ENCODE data around the gene DEFB110.

Gene DEFB110

GRCh38 chr6:50021894-50022293, at the start of gene DEFB110:
TSS of gene DEFB110 (minus strand) at chr6:50021994. CDS start at chr6:50021935, 59 bp downstream.
- no peak within 1 kb of the TSS for H2AFZ ChIP-seq (ENCODE audit: low read length, unreplicated experiment)
- H3K79me2 ChIP-seq (ENCODE audit: control insufficient read depth, insufficient read depth, low read length, unreplicated experiment): no peaks in the 10 kb centered on the region
- H3K4me3 ChIP-seq (ENCODE audit: low read depth, low read length): no peak within 1 kb of the TSS
- H3K27me3 ChIP-seq (ENCODE audit: insufficient read depth, low read length): no peaks in the 10 kb centered on the region
- no peaks in the 10 kb centered on the region for H3K4me1 ChIP-seq (ENCODE audit: control insufficient read depth, insufficient read depth, low read length, unreplicated experiment)
- H3K27ac ChIP-seq (ENCODE audit: low read depth, low read length): no peak within 1 kb of the TSS
- H3K36me3 ChIP-seq (ENCODE audit: insufficient read depth, low read length): no peaks in the 10 kb centered on the region

- H3K27me3 ChIP-seq (ENCODE audit: insufficient read depth, low read length): peaks cover 5% of the 10 kb centered on the region
- H3K4me3 ChIP-seq (ENCODE audit: low read depth, low read length): no peak overlapping the region
- H3K4me1 ChIP-seq (ENCODE audit: control insufficient read depth, insufficient read depth, low read length, unreplicated experiment): no peaks in the 10 kb centered on the region
- no peaks in the 10 kb centered on the region for H3K36me3 ChIP-seq (ENCODE audit: insufficient read depth, low read length)
- no peak overlapping the region for H2AFZ ChIP-seq (ENCODE audit: low read length, unreplicated experiment)
- no peaks in the 10 kb centered on the region for H3K79me2 ChIP-seq (ENCODE audit: control insufficient read depth, insufficient read depth, low read length, unreplicated experiment)
- H3K27ac ChIP-seq (ENCODE audit: low read depth, low read length): no peak overlapping the region
Measured at GRCh38 chr6:50070101-50070500, 48.3 kb upstream of the DEFB110 start.

GRCh38 chr6:50062051-50062450, 40.3 kb upstream of the DEFB110 start:
- Histone ChIP-seq H3K79me2 (ENCODE audit: control insufficient read depth, insufficient read depth, low read length, unreplicated experiment) (no peaks in the 10 kb centered on the region), H3K4me3 (ENCODE audit: low read depth, low read length) (no peak overlapping the region), H3K4me1 (ENCODE audit: control insufficient read depth, insufficient read depth, low read length, unreplicated experiment) (no peaks in the 10 kb centered on the region)

GRCh38 chr6:50056242-50056641, 34.4 kb upstream of the DEFB110 start:
- H3K4me3 ChIP-seq (ENCODE audit: low read depth, low read length): no peak overlapping the region
- H3K27me3 ChIP-seq (ENCODE audit: insufficient read depth, low read length): peaks cover 2% of the 10 kb centered on the region; the same call in 1 of the 2 replicates
- H3K79me2 ChIP-seq (ENCODE audit: control insufficient read depth, insufficient read depth, low read length, unreplicated experiment): no peaks in the 10 kb centered on the region
- H3K27ac ChIP-seq (ENCODE audit: low read depth, low read length): no peak overlapping the region
- no peak overlapping the region for H2AFZ ChIP-seq (ENCODE audit: low read length, unreplicated experiment)
- no peaks in the 10 kb centered on the region for H3K4me1 ChIP-seq (ENCODE audit: control insufficient read depth, insufficient read depth, low read length, unreplicated experiment)
- H3K36me3 ChIP-seq (ENCODE audit: insufficient read depth, low read length): no peaks in the 10 kb centered on the region

More at GRCh38 chr6:50062051-50062450, 40.3 kb upstream of the DEFB110 start:
- Histone ChIP-seq H3K36me3 (ENCODE audit: insufficient read depth, low read length) (no peaks in the 10 kb centered on the region), H3K27me3 (ENCODE audit: insufficient read depth, low read length) (peaks cover 8% of the 10 kb centered on the region; the same call in 1 of the 2 replicates), H2AFZ (ENCODE audit: low read length, unreplicated experiment) (no peak overlapping the region), H3K27ac (ENCODE audit: low read depth, low read length) (no peak overlapping the region)

- Histone ChIP-seq H3K36me3 (ENCODE audit: insufficient read depth, low read length) (no peaks in the 10 kb centered on the region), H2AFZ (ENCODE audit: low read length, unreplicated experiment) (no peak within 1 kb of the TSS), H3K27ac (ENCODE audit: low read depth, low read length) (no peak within 1 kb of the TSS), H3K4me1 (ENCODE audit: control insufficient read depth, insufficient read depth, low read length, unreplicated experiment) (no peaks in the 10 kb centered on the region), H3K4me3 (ENCODE audit: low read depth, low read length) (no peak within 1 kb of the TSS), H3K27me3 (ENCODE audit: insufficient read depth, low read length) (no peaks in the 10 kb centered on the region), H3K79me2 (ENCODE audit: control insufficient read depth, insufficient read depth, low read length, unreplicated experiment) (no peaks in the 10 kb centered on the region)
Measured at GRCh38 chr6:50049829-50050228, 28.0 kb upstream of the DEFB110 start, which contains the start of gene DEFB112. TSS of gene DEFB112 (minus strand) at chr6:50049929. CDS start at chr6:50049869, 60 bp downstream.

- Histone ChIP-seq H3K79me2 (ENCODE audit: control insufficient read depth, insufficient read depth, low read length, unreplicated experiment) (no peaks in the 10 kb centered on the region), H3K27ac (ENCODE audit: low read depth, low read length) (no peak overlapping the region), H3K27me3 (ENCODE audit: insufficient read depth, low read length) (no peaks in the 10 kb centered on the region), H2AFZ (ENCODE audit: low read length, unreplicated experiment) (no peak overlapping the region), H3K36me3 (ENCODE audit: insufficient read depth, low read length) (no peaks in the 10 kb centered on the region), H3K4me1 (ENCODE audit: control insufficient read depth, insufficient read depth, low read length, unreplicated experiment) (no peaks in the 10 kb centered on the region), H3K4me3 (ENCODE audit: low read depth, low read length) (no peak overlapping the region)
Measured at GRCh38 chr6:50047026-50047425, 25.2 kb upstream of the DEFB110 start.

GRCh38 chr6:50030777-50031562, 9.2 kb upstream of the DEFB110 start:
- no peak overlapping the region for H2AFZ ChIP-seq (ENCODE audit: low read length, unreplicated experiment)
- no peak overlapping the region for H3K4me3 ChIP-seq (ENCODE audit: low read depth, low read length)
- H3K4me1 ChIP-seq (ENCODE audit: control insufficient read depth, insufficient read depth, low read length, unreplicated experiment): no peaks in the 10 kb centered on the region

GRCh38 chr6:50030350-50030749, 8.6 kb upstream of the DEFB110 start:
- Histone ChIP-seq H3K79me2 (ENCODE audit: control insufficient read depth, insufficient read depth, low read length, unreplicated experiment) (no peaks in the 10 kb centered on the region), H3K4me3 (ENCODE audit: low read depth, low read length) (no peak overlapping the region), H2AFZ (ENCODE audit: low read length, unreplicated experiment) (no peak overlapping the region), H3K4me1 (ENCODE audit: control insufficient read depth, insufficient read depth, low read length, unreplicated experiment) (no peaks in the 10 kb centered on the region), H3K27me3 (ENCODE audit: insufficient read depth, low read length) (peaks cover 19% of the 10 kb centered on the region; the same call in 1 of the 2 replicates), H3K27ac (ENCODE audit: low read depth, low read length) (no peak overlapping the region), H3K36me3 (ENCODE audit: insufficient read depth, low read length) (no peaks in the 10 kb centered on the region)

More at GRCh38 chr6:50030777-50031562, 9.2 kb upstream of the DEFB110 start:
- Histone ChIP-seq H3K27ac (ENCODE audit: low read depth, low read length) (no peak overlapping the region), H3K27me3 (ENCODE audit: insufficient read depth, low read length) (peaks cover 19% of the 10 kb centered on the region; the same call in 1 of the 2 replicates), H3K36me3 (ENCODE audit: insufficient read depth, low read length) (no peaks in the 10 kb centered on the region), H3K79me2 (ENCODE audit: control insufficient read depth, insufficient read depth, low read length, unreplicated experiment) (no peaks in the 10 kb centered on the region)

GRCh38 chr6:50025258-50025657, 3.5 kb upstream of the DEFB110 start:
- H3K79me2 ChIP-seq (ENCODE audit: control insufficient read depth, insufficient read depth, low read length, unreplicated experiment): no peaks in the 10 kb centered on the region
- no peaks in the 10 kb centered on the region for H3K36me3 ChIP-seq (ENCODE audit: insufficient read depth, low read length)
- H3K27ac ChIP-seq (ENCODE audit: low read depth, low read length): no peak overlapping the region
- H2AFZ ChIP-seq (ENCODE audit: low read length, unreplicated experiment): no peak overlapping the region
- H3K27me3 ChIP-seq (ENCODE audit: insufficient read depth, low read length): no peaks in the 10 kb centered on the region
- no peak overlapping the region for H3K4me3 ChIP-seq (ENCODE audit: low read depth, low read length)
- no peaks in the 10 kb centered on the region for H3K4me1 ChIP-seq (ENCODE audit: control insufficient read depth, insufficient read depth, low read length, unreplicated experiment)

GRCh38 chr6:50007819-50008218, 14.0 kb downstream of the DEFB110 start:
- Histone ChIP-seq H3K27ac (ENCODE audit: low read depth, low read length) (no peak overlapping the region), H3K4me3 (ENCODE audit: low read depth, low read length) (no peak overlapping the region), H2AFZ (ENCODE audit: low read length, unreplicated experiment) (no peak overlapping the region), H3K4me1 (ENCODE audit: control insufficient read depth, insufficient read depth, low read length, unreplicated experiment) (no peaks in the 10 kb centered on the region), H3K79me2 (ENCODE audit: control insufficient read depth, insufficient read depth, low read length, unreplicated experiment) (no peaks in the 10 kb centered on the region), H3K27me3 (ENCODE audit: insufficient read depth, low read length) (no peaks in the 10 kb centered on the region), H3K36me3 (ENCODE audit: insufficient read depth, low read length) (no peaks in the 10 kb centered on the region)

- Histone ChIP-seq H3K4me3 (ENCODE audit: low read depth, low read length) (no peak overlapping the region), H3K79me2 (ENCODE audit: control insufficient read depth, insufficient read depth, low read length, unreplicated experiment) (no peaks in the 10 kb centered on the region), H3K4me1 (ENCODE audit: control insufficient read depth, insufficient read depth, low read length, unreplicated experiment) (no peaks in the 10 kb centered on the region), H3K36me3 (ENCODE audit: insufficient read depth, low read length) (no peaks in the 10 kb centered on the region), H2AFZ (ENCODE audit: low read length, unreplicated experiment) (no peak overlapping the region), H3K27ac (ENCODE audit: low read depth, low read length) (no peak overlapping the region), H3K27me3 (ENCODE audit: insufficient read depth, low read length) (no peaks in the 10 kb centered on the region)
Measured at GRCh38 chr6:50003139-50003538, 18.7 kb downstream of the DEFB110 start.
